ENCODE data around the gene PCNX3. TPM values are rescaled to one million over a fixed set of nuclear protein-coding genes. Genes with fewer than 3 reads are reported as not detected.

PCNX3 gene
- total and polyA plus RNA-seq, 4 donors: 13.9 to 53.8 (median 20.4) TPM

- peaks cover 0 to 49% (median 9%) of the 10 kb centered on the region in 4 donors for H3K36me3 ChIP-seq (ENCODE audit: control insufficient read depth in 4 of 4, insufficient read depth in 4 of 4, low read length in 4 of 4)
- peaks cover 0 to 24% (median 3%) of the 10 kb centered on the region in 5 donors for H3K4me1 ChIP-seq (ENCODE audit: control insufficient read depth in 5 of 5, insufficient read depth in 5 of 5, low read length in 5 of 5)
- DNase-seq (peak in 2 of 3 donors; percentile 26 to 47), ATAC-seq (ENCODE audit: insufficient read depth, low FRiP score) (no peak)
- H3K27me3 ChIP-seq (ENCODE audit: control insufficient read depth in 3 of 3, insufficient read depth in 3 of 3, low read length in 2 of 3): no peaks in the 10 kb centered on the region
- H3K9ac ChIP-seq (ENCODE audit: insufficient read depth in 1 of 2, low read length in 2 of 2): no peak overlapping the region
- peak overlapping the region; percentile 67 to 92 for H3K27ac ChIP-seq (ENCODE audit: low read depth in 1 of 2, low read length in 1 of 2)
- no peaks in the 10 kb centered on the region for H3K9me3 ChIP-seq (ENCODE audit: control insufficient read depth in 4 of 4, insufficient read depth in 3 of 4, low read length in 3 of 4)
- WGBS, 2 donors: 15 to 43% methylated on average over 8 of the region's 8 CpGs
- no peak for TF ChIP-seq CTCF (IDR thresholded peaks at IDR 0.05; ENCODE audit: control extremely low read depth, extremely low read depth)
- no peak overlapping the region for H3K4me3 ChIP-seq
Measured at GRCh38 chr11:65639623-65640482, 24.3 kb downstream of the PCNX3 start.

DNA sequence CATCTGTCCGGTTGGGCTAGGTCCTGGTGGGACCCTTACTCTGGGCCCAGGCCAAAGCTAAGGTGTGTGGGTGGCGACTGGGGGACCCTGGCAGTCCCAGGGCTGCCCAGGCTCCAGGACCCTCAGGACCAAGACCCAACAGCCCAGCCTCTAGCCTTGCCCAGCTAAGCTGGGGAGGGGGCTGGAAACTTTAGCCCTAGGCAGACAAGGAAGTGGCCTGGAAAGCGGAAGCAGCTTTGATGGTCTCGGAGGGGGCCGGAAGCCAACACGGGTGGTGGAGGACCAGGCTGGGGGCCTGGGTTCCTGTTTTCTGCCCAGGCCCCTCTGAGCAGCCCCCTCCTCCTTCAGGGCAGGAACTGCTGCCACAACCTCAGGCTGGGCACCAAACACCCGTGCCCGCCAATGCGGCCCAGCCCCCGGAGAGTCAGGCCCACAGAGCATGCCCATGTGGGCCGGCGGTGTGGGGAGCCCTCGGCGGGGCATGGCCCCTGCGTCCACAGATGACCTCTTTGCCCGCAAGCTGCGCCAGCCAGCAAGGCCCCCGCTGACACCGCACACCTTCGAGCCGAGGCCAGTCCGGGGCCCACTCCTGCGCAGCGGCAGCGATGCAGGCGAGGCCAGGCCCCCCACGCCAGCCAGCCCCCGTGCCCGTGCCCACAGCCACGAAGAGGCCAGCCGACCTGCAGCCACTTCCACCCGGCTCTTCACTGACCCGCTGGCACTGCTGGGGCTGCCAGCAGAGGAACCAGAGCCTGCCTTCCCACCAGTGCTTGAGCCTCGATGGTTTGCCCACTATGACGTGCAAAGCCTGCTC is 25.1 kb downstream of the PCNX3 start:
- H3K27ac ChIP-seq (ENCODE audit: low read depth in 1 of 2, low read length in 1 of 2): peak overlapping the region; percentile 67 to 92
- no peaks in the 10 kb centered on the region for H3K27me3 ChIP-seq (ENCODE audit: control insufficient read depth in 3 of 3, insufficient read depth in 3 of 3, low read length in 2 of 3)
- peak overlapping the region; percentile 11 for H3K4me3 ChIP-seq
- H3K36me3 ChIP-seq (ENCODE audit: control insufficient read depth in 4 of 4, insufficient read depth in 4 of 4, low read length in 4 of 4): peaks cover 0 to 49% (median 5%) of the 10 kb centered on the region in 4 donors
- DNase-seq (peak in 1 of 3 donors; percentile 47), ATAC-seq (ENCODE audit: insufficient read depth, low FRiP score) (peak; percentile 10)
- H3K4me1 ChIP-seq (ENCODE audit: control insufficient read depth in 5 of 5, insufficient read depth in 5 of 5, low read length in 5 of 5): peaks cover 0 to 24% (median 3%) of the 10 kb centered on the region in 5 donors
- 20 to 43% methylated on average over 32 to 35 of the region's 35 CpGs for WGBS, 2 donors
- no peak for TF ChIP-seq CTCF (IDR thresholded peaks at IDR 0.05; ENCODE audit: control extremely low read depth, extremely low read depth)
- no peak overlapping the region for H3K9ac ChIP-seq (ENCODE audit: insufficient read depth in 1 of 2, low read length in 2 of 2)
- no peaks in the 10 kb centered on the region for H3K9me3 ChIP-seq (ENCODE audit: control insufficient read depth in 4 of 4, insufficient read depth in 3 of 4, low read length in 3 of 4)

- H3K36me3 ChIP-seq (ENCODE audit: control insufficient read depth in 4 of 4, insufficient read depth in 4 of 4, low read length in 4 of 4): peaks cover 0 to 49% (median 3%) of the 10 kb centered on the region in 4 donors
- no peak overlapping the region for H3K9ac ChIP-seq (ENCODE audit: insufficient read depth in 1 of 2, low read length in 2 of 2)
- H3K9me3 ChIP-seq (ENCODE audit: control insufficient read depth in 4 of 4, insufficient read depth in 3 of 4, low read length in 3 of 4): no peaks in the 10 kb centered on the region
- 44 to 59% methylated on average over 16 of the region's 16 CpGs for WGBS, 2 donors
- ATAC-seq (ENCODE audit: insufficient read depth, low FRiP score) (no peak), DNase-seq (no peak)
- TF ChIP-seq CTCF (IDR thresholded peaks at IDR 0.05; ENCODE audit: control extremely low read depth, extremely low read depth): no peak
- no peak overlapping the region for H3K4me3 ChIP-seq
- no peaks in the 10 kb centered on the region for H3K27me3 ChIP-seq (ENCODE audit: control insufficient read depth in 3 of 3, insufficient read depth in 3 of 3, low read length in 2 of 3)
- H3K27ac ChIP-seq (ENCODE audit: low read depth in 1 of 2, low read length in 1 of 2): peak overlapping the region in 1 of 2 donors; percentile 92
- H3K4me1 ChIP-seq (ENCODE audit: control insufficient read depth in 5 of 5, insufficient read depth in 5 of 5, low read length in 5 of 5): peaks cover 0 to 24% (median 3%) of the 10 kb centered on the region in 5 donors
Measured at GRCh38 chr11:65641297-65642013, 25.9 kb downstream of the PCNX3 start.

All from lung (tissue), 12 donors.